Activated CD4-positive, alpha-beta T cell treated with anti-CD3 and anti-CD28 coated beads for 48 hours (primary cell): Measurements from ENCODE around the gene KRTAP10-9.
"Not testable (repeated sequence)": the region's sequence is repeated elsewhere in the genome, so short reads cannot be mapped to it uniquely, and the experiment has no call there.

Experiments
- DNase-seq: peaks from one replicate; pipeline ENCODE4 v3.0.0-alpha.2; 2020

Gene KRTAP10-9, protein sequence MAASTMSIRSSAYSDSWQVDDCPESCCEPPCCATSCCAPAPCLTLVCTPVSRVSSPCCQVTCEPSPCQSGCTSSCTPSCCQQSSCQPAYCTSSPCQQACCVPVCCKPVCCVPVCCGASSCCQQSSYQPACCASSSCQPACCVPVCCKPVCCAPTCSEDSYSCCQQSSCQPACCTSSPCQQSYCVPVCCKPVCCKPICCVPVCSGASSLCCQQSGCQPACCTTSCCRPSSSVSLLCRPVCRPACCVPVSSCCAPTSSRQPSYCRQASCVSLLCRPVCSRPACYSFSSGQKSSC

DNA sequence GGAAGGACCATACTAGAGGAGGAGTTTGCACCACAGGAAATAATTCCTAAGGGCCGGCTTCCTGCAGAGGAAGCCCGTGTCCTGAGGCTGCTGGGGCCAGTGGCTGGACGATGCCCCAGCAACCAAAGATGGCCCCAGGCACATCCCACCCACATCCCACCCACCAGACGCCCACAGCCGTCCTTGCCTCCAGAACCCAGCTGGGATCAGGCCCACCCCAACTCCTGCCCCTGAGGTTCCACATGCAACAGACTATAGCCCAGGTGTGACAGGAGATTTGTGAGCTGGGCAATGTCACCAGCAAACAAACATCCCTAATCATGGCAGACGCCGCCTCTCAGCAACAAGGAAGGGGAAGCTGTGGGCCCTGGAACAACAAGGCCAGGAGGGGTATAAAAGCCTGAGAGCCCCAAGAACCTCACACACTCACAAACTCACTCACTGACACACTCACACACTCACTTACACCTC lies at the start of gene KRTAP10-9:
TSS of gene KRTAP10-9 (plus strand) at position 421 of the 471 bp plus-strand sequence. CDS start 79 bp downstream, outside the sequence.
- DNase-seq: no peak

DNA sequence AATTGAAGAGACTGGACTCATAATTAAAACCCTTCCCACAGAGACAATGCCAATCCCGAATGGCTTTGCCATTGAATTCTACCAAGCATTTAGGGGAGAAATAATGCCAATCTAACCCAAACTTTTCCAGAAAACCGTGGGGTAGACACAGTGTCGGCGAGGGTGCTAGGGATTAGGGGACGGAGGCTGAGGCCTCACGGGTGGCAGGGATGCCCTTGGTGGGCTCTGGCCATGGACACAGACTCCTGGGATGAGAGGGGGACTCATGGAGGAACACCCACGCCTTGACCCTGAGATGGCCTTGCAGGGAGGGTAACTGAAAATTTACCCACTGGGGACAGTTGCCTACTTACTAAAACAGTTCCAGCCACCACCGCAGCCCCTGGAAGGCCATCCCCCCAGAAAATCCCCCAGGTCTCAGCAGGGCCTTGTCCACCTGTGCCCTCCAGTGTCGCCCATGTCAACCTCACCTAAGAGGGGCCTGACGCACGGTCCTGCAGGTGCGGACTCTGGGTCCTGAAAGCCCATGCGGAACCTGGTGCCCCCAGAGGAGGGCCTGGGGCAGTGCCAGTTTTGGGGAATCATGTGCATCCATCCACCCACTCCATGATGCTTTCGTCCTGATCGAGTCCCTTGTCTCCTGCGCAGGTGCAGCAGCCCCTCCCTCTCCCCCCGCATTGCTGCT lies 48.4 kb upstream of the KRTAP10-9 start:
- DNase-seq: no peak

DNA sequence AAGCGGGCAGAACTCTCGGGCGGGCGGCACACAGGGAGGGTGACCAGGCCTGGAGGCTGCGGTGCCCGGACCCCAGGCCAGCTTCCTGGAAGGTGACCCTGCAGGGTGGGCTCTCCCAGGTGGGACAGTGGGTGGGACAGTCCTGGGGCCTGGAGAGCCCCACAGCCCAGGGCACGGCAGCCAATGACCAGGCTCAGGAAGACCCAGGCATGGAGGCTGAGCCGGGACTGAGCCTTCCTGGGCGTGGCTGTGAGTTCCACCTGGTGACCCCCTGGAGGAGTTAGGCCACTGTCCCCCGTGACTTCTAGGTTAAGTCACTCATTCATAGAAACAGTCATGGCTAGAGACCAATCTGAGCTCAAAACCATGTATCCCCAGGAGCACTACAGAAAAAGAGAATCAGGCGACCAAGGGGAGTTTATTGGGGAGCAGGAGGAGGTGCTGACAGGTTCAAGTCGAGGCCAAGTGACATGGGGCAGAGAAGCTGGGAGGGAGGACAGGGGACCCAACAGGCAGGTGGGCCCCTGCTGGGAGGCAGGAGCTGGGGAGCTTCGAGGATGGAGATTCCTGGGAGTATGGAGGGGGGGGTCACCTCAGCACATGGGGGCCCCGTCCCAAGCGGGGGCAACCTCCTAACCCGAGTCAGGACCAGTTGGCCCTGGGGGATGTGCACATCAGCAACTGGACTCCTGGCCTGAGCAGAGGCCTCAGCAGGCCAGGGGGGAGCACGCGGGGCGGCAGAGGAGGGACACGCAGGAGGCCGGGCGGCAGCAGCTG lies 47.6 kb upstream of the KRTAP10-9 start:
- DNase-seq: no peak

DNA sequence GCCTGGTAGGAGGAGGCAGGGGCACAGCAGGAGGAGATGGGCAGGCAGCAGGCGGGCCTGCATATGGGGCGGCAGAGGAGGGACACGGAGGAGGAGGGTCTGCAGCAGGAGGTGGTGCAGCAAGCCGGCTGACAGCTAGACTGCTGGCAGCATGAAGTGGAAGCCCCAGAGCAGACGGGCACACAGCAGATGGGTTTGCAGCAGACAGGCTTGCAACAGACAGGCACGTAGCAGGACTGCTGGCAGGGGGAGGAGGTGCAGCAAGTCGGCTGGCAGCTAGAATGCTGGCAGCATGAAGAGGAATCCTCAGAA lies 47.1 kb upstream of the KRTAP10-9 start:
- no peak for DNase-seq

DNA sequence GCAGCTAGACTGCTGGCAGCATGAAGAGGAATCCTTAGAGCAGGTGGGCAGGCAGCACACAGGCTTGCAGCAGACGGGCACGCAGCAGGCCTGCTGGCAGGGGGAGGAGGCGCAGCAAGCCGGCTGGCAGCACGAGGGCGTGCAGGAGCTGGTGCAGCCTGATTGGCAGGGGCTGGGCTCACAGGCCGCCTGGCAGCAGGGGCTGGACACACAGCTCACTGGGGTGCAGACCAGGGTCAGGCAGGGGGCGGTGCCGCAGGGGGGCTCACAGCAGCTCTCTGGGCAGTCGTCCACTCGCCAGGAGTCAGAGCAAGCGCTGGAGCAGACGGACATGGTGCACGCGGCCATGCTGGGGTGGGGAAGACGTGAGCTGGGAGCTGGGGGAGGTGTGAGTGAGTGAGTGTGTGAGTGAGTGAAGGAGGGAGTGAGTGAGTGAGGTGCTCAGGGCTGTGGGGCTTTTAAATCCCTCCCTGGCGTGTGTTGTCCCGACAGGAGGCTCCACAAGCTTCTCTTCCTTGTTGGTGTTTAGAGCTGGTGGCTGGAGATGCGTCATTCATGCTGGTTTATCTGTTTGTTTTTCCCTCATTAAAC lies 46.6 kb upstream of the KRTAP10-9 start, which contains the start of gene KRTAP10-5:
TSS of gene KRTAP10-5 (minus strand) at position 374 of the 591 bp plus-strand sequence. CDS start at position 348, 26 bp downstream.
- DNase-seq: not testable (repeated sequence)

DNA sequence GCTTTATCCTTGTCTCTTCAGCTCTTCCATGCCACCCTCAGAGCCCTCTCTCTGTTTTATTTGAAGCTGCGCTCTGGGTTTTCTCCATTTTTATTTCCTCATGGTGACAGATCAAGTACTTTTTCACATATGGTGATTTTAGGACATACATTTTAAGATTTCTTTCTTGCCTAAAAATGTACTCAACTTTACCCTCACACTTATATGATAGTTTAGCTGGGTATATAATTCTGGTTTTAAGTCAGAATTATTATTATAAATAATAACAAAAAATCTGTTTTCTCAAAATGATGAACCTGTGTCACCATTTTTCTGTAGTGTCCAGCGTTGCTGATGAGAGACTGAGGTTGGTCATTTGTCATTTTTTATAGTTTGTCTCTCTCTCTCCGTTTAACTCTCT lies 45.7 kb upstream of the KRTAP10-9 start:
- DNase-seq: no peak

DNA sequence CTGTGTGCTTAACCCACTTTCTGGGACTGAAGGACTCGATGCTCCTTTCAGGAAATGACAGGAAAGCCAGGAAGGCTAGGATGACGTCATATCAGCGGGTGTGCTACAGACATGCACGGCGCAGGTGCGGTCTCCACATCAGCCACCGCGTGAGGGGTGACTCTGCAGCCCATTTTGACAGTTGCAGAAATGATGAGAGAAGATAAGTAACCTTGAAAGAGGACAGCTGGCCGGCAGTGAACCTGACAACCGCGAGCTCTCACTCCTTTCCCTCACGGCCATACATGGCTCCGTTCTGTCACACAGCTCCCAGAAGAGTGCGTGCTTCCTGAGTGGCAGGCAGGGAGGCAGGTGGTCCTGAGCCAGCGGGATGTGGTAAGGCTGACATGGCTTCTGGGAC lies 44.8 kb upstream of the KRTAP10-9 start:
- no peak for DNase-seq

DNA sequence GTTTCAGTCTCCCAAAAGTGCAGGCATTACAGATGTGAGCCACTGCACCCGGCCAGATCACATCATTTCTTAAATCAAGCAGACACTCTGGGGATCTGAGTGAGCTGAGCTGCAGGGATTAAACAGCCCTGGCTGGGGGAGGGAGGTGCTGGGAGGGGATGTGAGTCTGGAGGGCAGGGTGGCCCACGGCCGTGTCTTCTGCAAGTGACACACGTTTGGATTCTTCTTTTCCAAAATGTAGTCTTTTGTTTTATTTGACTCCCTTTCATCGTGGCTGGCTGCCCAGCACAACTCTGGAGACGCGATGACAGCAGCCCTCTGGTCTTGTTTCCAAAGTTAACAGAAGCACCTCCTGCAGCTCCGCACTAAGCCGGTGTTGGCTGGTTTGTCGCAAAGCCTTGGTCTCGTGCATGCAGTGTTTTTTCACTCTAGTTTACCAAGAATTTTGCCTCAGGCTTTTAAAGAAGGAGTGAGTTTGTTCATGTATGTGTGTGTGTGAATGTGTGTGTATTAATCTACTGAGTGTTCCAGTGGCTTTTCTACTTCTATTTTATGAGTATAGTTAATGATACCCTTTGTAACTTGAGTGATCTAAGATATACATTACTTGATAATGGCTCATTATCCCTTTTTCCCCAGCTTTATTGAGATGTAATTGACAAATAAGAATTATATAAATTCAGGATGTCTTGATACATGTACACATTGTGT lies 43.6 kb upstream of the KRTAP10-9 start:
- no peak for DNase-seq

DNA sequence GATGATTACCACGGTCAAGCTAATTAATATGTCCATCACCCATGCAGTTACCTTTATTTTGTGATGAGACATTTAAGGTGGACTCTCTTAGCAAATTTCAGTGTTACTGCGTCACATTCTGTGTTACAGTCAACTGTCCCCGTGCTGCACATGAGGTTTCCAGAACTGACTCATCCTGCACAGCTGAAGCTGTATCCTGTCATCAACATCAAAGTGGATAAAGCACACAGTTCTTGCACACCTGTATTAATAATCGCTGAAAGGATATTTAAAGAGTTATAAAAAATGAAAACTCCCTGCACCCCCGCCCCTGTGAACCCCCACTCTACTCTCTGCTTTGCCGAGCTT lies 43.1 kb upstream of the KRTAP10-9 start:
- peak; percentile 49 for DNase-seq

DNA sequence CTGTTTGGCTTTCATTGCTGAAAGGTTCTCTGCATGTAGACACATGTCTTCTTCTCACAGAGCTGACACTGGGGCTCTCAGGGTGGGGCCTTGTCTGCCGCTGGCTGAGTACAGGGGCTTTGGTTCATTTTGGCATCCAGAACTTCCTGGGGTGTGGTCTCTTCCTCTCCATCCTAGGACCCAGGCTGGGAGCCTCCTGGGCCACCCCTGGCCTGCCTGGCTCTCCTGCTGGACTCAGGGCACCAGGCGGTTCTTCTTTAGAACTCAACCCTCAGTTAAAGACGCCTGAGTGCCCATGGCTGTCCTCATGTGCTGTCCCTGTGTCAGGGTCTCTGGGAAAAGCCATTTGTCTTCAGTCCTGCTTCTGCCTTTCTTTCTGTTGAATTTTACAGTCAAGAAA lies 41.0 kb upstream of the KRTAP10-9 start:
- DNase-seq: no peak

DNA sequence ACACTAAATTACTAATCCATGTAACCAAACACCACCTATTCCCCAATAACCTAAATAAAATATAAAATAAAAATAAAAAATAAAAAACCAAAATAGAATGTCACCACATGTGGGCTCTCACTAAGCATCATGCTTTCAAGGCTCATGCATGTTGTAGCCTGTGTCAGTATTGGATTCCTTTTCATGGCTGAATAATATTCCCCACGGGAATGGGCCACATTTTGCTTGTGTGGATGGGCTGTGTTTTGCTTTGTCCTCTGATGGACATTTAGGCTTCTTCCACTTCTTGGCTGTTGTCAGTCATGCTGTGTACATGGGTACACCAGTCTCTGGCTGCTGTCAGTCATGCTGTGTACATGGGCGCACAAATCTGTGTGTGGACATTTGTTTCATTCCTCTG lies 37.8 kb upstream of the KRTAP10-9 start:
- no peak for DNase-seq

DNA sequence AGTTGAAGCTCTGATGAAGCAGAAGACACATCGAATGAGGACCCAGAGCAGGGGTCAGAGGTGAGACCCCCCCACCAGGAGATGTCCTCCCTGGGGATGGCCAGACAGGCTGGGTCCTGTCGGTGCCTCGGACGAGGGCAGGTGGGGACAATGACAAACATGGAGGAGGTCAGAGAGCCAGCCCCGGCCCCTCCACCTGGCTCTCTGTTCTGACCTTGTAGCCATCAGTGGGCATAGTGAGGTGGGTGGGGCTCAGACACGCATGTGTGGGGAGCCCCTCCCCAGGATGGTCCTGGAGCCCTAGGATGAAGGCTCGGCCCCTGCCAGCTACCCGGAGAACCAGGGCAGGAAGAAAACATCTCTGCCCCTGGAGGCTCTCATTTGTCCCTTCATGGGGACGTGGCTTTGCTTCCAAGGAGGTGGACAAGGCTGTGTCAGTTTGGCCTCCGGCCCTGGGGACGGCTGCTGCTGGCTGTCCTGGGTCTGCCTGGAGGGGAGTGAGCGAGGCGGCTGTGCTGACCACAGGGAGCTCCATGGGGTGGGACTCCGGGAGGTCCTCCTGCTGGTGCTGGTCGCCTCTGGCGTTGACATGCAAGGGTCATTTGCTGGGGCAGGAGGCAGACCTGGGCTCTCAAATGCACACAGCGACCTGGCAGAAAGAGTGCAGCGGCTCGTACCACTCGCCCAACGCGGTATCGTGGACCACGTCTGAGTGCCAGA lies 37.1 kb upstream of the KRTAP10-9 start:
- DNase-seq: no peak

DNA sequence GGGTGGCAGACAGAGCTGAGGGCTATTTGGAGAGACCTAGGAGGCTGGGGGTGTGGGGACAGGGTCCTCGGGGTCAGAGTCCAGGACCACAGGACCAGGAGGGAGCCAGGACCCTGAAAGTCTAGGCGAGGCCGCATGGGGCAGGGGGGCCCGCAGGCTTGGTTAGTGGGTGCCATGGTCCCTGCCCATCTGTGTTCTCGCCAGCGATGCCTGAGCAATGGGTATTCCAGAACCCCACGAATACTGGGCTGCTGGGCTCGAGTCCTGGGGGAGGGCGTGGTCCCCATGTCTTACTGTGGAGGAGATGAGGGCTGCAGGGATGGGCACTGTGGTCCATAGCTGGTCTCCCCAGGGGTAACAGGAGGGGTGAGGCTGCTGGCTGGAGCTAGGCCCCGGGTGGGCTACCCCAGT lies 36.6 kb upstream of the KRTAP10-9 start:
- DNase-seq: no peak

DNA sequence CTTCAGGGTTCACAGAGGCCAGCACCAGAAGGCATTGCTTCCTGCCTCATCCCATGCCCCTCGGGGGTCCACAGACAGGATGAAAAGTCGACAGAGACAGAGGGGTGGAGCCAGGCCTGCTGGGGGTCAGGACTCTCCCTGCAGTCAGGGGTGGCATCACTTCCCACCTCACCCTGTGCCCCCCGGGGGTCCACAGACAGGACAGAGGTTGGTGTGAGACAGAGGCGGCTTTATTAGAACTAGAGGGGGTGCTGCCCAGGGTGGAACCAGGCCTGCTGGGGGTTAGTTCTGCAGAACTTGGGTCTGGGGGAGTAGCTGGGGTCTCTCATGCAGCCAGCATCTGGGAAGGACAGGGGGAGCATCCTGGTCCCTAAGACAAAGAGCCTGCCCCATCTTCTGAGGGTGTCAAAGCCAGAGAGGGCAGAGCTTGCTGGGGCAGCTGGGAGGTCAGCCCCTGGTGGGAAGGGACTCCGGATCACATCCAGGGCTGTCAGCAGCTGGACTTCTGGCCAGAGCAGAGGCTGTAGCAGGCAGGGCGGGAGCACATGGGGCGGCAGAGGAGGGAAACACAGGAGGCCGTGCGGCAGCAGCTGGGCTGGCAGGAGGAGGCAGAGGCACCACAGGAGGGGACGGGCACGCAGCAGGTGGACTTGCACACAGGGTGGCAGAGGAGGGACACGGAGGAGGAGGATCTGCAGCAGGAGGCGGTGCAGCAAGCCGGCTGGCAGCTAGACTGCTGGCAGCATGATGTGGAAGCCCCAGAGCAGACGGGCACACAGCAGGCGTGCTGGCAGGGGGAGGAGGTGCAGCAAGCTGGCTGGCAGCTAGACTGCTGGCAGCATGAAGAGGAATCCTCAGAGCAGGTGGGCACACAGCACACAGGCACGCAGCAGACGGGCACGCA lies 35.7 kb upstream of the KRTAP10-9 start:
- not testable (repeated sequence) for DNase-seq

DNA sequence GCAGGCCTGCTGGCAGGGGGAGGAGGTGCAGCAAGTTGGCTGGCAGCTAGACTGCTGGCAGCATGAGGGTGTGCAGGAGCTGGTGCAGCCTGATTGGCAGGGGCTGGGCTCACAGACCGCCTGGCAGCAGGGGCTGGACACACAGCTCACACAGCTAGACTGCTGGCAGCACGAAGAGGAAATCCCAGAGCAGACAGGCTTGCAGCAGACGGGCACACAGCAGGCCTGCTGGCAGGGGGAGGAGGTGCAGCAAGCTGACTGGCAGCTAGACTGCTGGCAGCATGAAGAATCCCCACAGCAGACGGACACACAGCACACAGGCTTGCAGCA lies 35.1 kb upstream of the KRTAP10-9 start:
- not testable (repeated sequence) for DNase-seq

DNA sequence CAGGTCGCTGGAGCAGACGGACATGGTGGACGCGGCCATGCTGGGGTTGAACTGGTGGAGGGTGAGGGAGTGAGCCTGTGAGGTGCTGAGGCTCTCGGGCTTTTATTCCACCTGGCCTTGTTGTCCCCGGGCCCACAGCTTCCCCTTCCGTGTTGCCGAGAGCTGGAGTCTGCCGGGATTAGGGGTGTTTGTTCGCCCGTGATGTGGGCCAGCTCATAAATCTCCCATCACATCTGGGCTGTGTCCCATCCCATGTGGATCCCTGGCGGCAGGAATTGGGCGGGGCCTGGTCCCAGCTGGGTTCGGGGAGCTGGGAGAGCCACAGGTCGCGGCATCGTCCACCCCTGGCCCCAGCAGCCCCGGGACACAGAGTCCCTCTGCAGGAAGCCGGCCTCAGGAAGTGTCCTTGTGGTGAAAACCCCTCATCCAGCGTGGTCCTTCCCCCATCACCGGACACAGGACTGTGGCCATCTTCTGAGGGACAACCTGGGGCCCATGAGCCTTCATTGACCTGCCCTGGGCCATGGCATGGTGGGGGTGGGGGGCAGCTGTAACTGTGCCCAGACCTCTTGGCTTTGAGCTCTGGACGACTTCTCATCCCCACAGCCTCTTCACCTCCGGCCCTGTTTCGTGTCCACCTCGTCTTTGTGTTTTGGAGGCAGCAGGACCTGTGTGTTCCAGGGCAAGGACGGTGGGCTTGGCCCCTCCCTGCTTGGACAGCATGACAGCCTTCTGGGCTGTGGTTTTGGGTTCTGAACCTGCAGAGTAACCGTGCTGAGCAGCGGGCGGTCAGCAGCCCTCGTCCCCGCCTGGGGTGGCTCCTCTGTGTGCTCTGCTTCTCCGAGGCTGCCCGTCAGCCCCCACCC lies 34.2 kb upstream of the KRTAP10-9 start, which contains the start of gene KRTAP10-6:
TSS of gene KRTAP10-6 (minus strand) at position 60 of the 866 bp plus-strand sequence. CDS start at position 39, 21 bp downstream.
- no peak for DNase-seq

DNA sequence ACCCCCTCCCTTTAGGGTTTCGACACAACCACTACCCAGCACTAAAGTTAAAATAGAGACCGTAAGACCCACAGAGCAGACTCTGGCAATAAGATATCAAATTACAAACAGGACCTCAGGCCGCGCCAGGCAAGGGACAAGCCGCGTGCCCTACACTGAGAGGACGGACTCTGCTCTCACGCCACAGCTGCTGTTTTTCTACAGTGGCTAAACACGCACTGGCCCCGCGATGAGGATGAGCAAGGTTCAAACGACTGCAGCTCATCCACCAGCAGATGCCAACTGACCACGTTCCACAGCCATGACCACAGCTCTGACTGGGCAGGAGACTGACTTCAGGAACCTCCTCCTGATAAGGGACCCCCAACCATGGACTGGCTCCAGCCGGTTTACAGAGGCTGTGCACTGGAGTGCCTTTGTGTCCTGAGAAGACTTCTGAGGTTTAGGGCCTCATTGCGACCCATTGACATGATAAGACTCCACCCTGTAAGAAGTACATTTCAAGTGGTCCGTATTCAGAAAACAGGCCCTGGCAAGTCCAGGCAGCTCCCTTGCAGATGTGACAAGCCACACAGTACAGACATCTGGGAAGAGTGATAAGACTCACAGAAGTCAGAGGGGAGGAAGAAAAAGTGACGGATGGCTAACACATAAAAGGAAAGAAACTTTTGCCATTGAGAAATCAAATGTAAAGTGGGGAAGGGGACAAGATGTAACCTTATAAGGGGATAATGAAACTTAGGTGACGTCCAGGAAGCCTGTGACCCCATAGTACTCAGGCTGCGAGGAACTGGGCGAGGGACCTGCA lies 33.1 kb upstream of the KRTAP10-9 start:
- no peak for DNase-seq

DNA sequence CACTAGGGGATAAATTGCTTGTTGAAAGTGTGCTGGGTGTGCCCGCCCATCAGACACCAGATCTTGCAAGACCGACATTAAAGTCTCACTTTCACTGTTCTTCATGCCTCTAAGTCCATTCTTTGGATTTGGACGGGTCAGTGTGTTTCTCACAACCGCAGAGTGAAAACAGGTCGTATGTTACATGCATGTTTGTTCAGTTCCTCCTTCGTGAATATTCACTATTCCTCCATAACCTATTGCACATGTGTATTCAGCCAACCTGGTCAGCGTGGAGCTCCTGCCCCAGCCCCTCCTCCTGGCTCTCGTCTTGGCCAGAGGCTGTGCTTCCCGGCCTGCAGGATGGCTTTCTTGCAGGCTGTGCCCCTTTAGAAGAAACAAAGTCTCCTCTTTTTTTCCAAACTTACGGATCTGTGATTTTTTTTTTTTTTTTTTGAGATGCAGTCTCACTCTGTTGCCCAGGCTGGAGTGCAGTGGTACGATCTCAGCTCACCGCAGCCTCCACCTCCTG lies 32.4 kb upstream of the KRTAP10-9 start:
- DNase-seq: no peak

DNA sequence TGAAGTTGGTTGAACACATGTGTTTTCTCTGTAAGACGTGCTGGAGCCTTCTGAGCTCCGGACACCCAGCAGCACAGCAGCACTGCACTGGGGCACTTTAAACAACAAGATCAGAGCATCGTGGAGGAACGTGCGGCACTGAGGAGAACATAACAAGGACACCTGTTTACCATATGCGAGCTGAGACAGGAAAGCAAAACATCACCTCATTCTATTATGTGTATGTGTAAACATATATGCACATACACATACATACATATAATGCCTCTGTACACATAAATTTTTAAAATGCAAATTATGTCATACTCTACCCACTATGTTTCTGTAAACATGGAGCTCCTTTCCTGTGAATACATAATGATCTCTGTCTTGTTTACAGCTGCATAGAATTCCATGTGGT lies 31.4 kb upstream of the KRTAP10-9 start:
- no peak for DNase-seq
